ENCODE results near the gene TADA2B.
"Not testable (repeated sequence)": the region's sequence is repeated elsewhere in the genome, so short reads cannot be mapped to it uniquely, and the experiment has no call there.

Gene TADA2B

GRCh38 chr4:7060346-7061150 is 17.4 kb downstream of the TADA2B start:
- no peak for DNase-seq (ENCODE audit: low read depth in 2 of 2)

DNA sequence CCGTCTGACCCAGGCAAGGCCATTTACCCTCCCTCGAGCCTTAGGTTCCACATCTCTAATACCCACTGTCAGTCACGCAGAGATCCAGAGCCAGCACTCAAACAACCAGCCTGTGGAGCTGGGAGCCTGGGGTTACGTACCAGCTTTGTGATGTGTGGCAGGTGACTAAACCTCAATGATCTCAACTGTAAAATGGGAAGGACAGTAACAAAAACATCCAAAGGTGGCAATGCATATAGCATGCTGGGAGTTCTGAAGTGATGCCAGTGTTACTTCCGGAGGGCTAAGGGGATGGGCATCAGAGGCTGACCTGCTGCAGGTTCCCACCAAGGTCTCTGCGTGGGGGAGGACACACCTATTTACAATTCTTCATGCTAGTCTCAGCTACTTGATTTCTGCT is 18.6 kb downstream of the TADA2B start:
- no peak for DNase-seq (ENCODE audit: low read depth in 2 of 2)

- no peak for DNase-seq (ENCODE audit: low read depth in 2 of 2)
These were observed 19.6 kb downstream of the TADA2B start for GRCh38 chr4:7062816-7063215.

- DNase-seq (ENCODE audit: low read depth in 2 of 2) = no peak
These were observed 20.2 kb downstream of the TADA2B start for GRCh38 chr4:7063362-7063761.

DNA sequence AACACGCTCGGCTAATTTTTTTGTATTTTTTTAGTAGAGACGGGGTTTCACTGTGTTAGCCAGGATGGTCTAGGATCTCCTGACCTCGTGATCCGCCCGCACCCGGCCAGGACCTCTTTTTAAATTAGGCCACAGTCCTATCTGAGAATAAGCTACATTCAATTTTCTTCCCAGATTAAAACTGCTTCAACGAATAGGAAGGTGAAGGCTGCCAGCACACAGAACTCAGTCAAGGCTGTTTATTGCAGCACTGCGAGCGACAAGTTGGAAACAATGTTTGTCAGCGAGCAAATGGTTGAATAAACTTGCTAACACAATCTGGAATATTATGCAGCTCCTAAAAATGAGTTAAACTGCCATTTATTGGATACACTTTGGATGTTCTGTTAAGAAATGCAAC is 22.8 kb downstream of the TADA2B start:
- DNase-seq (ENCODE audit: low read depth in 2 of 2) = no peak

- DNase-seq (ENCODE audit: low read depth in 2 of 2) = no peak
These were observed 23.3 kb downstream of the TADA2B start for GRCh38 chr4:7066493-7066892.

GRCh38 chr4:7067126-7067451 is 23.9 kb downstream of the TADA2B start:
- DNase-seq (ENCODE audit: low read depth in 2 of 2) = no peak

- DNase-seq (ENCODE audit: low read depth in 2 of 2) = peak; percentile 99
These were observed 24.5 kb downstream of the TADA2B start, which contains the start of gene GRPEL1 for GRCh38 chr4:7067452-7068278. Gene GRPEL1, minus strand, starts transcription at chr4:7068064. Its CDS starts 32 bp downstream, at chr4:7068032.

DNA sequence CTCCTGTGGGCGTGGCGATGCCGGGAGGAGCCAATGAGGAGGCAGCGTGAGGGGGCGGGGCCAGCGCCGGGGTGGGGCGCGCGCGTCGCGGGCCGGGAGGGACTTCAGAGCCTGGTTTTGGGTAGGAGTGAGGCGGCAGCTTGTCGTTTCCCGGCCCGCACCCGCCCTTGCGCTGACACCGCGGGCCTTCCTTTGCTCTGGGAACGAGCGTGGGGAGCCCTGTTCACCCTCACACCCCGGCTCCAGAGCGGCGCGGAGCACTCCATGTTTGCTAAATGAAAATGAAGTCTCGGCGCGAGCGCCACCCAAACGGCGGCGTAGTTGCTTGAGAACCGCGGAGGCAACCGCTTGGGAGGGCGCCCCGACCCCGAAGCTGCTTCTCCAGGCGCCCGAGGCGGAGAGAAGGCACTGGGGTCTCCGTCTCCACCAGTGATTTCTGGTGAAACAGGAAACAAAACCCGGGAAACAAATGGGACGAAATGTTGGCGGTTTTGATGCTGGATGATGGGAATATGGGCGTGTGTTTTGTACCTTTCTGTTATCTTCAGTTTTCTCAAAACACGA is 25.2 kb downstream of the TADA2B start:
- DNase-seq (ENCODE audit: low read depth in 2 of 2) = peak in 1 of 2 experiments; percentile 11

GRCh38 chr4:7068883-7069282 is 25.7 kb downstream of the TADA2B start:
- no peak for DNase-seq (ENCODE audit: low read depth in 2 of 2)

GRCh38 chr4:7070729-7071511 is 27.7 kb downstream of the TADA2B start:
- peak; percentile 13 to 24 for DNase-seq (ENCODE audit: low read depth in 2 of 2)

GRCh38 chr4:7073059-7073458 is 29.9 kb downstream of the TADA2B start:
- no peak for DNase-seq (ENCODE audit: low read depth in 2 of 2)

GRCh38 chr4:7073526-7074390 is 30.6 kb downstream of the TADA2B start:
- DNase-seq (ENCODE audit: low read depth in 2 of 2) = peak; percentile 14 to 16

- no peak for DNase-seq (ENCODE audit: low read depth in 2 of 2)
These were observed 31.3 kb downstream of the TADA2B start for GRCh38 chr4:7074426-7074825.

GRCh38 chr4:7075962-7076695 is 33.0 kb downstream of the TADA2B start:
- no peak for DNase-seq (ENCODE audit: low read depth in 2 of 2)

DNA sequence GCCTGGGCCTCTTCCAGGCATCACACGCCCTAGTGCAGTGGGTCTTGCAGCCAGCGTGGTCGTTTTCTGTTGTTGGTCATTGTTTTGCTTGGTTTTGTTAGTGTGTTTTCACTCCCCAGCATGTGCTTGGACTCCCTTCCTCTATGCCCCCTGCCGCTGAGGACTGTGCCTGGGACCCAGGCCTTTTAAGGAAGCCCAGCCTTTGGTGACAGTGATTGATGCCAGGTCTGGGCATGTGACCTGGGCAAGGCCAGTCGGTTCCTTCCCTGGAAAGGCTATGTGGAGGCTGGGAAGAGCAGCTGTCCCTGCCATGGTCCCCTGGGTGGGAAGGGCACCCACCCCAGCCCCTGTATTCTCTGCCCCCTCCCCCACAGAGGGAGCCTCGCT is 33.5 kb downstream of the TADA2B start:
- DNase-seq (ENCODE audit: low read depth in 2 of 2) = no peak

DNA sequence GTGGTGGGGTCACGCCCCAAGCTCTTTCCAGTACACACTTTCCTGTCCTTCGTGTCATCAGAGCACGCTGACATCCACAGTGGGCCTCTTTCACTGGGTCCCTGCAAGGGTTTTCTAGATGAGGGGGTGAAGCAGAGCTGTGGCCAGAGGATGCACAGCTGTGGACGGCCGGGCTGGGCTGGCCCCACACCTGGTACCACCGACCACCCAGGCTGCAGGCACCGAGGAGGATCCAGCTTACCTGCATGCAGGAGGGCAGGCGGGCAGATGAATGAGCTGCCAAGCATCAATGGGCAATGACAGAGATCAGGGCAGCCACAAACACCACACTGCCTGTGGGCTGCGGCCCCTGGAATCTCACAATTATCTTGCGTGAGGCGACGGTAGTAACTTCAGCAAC is 34.2 kb downstream of the TADA2B start:
- no peak for DNase-seq (ENCODE audit: low read depth in 2 of 2)

- no peak for DNase-seq (ENCODE audit: low read depth in 2 of 2)
These were observed 34.9 kb downstream of the TADA2B start for GRCh38 chr4:7078025-7078424.

- DNase-seq (ENCODE audit: low read depth in 2 of 2) = not testable (repeated sequence)
These were observed 36.3 kb downstream of the TADA2B start for GRCh38 chr4:7079483-7079882.

GRCh38 chr4:7079909-7080308 is 36.7 kb downstream of the TADA2B start:
- DNase-seq (ENCODE audit: low read depth in 2 of 2) = not testable (repeated sequence)
